Hindlimb muscle (tissue), 1 donor: Measurements from ENCODE around the gene MED14. TPM values are rescaled to one million over a fixed set of nuclear protein-coding genes. Genes with fewer than 3 reads are reported as not detected.
"Not testable (repeated sequence)": the region's sequence is repeated elsewhere in the genome, so short reads cannot be mapped to it uniquely, and the experiment has no call there.

Experiments
- DNase-seq: peaks from one replicate; pipeline ENCODE4 v3.0.0-alpha.2; 2013
- polyA plus RNA-seq: library from polyadenylated mRNA; unstranded; fragments of 120-200 nt; gene quantifications from one replicate; pipeline ENCODE4 v1.2.1, GENCODE V29; 2013; ENCODE audit not compliant: insufficient read length

The MED14 gene
- polyA plus RNA-seq: 35.3 TPM

GRCh38 chrX:40735325-40736169 is at the start of gene MED14:
Gene MED14, minus strand, starts transcription at chrX:40735542. Its CDS starts 130 bp downstream, at chrX:40735412.
- DNase-seq: peak; percentile 91

GRCh38 chrX:40784516-40785151 is 49.3 kb upstream of the MED14 start:
- DNase-seq: no peak

GRCh38 chrX:40782644-40783259 is 47.4 kb upstream of the MED14 start:
- not testable (repeated sequence) for DNase-seq

- DNase-seq: no peak
Measured at GRCh38 chrX:40780951-40781350, 45.6 kb upstream of the MED14 start.

GRCh38 chrX:40780082-40780481 is 44.7 kb upstream of the MED14 start:
- no peak for DNase-seq

- no peak for DNase-seq
Measured at GRCh38 chrX:40778861-40779575, 43.7 kb upstream of the MED14 start.

- no peak for DNase-seq
Measured at GRCh38 chrX:40773809-40774208, 38.5 kb upstream of the MED14 start.

GRCh38 chrX:40773188-40773587 is 37.8 kb upstream of the MED14 start:
- DNase-seq: no peak

- no peak for DNase-seq
Measured at GRCh38 chrX:40772290-40772689, 36.9 kb upstream of the MED14 start.

GRCh38 chrX:40761762-40762161 is 26.4 kb upstream of the MED14 start:
- DNase-seq: no peak

GRCh38 chrX:40759374-40759773 is 24.0 kb upstream of the MED14 start:
- no peak for DNase-seq

GRCh38 chrX:40757058-40757457 is 21.7 kb upstream of the MED14 start:
- no peak for DNase-seq

- no peak for DNase-seq
Measured at GRCh38 chrX:40755291-40756249, 20.2 kb upstream of the MED14 start.

GRCh38 chrX:40749681-40750494 is 14.5 kb upstream of the MED14 start:
- no peak for DNase-seq

GRCh38 chrX:40748977-40749376 is 13.6 kb upstream of the MED14 start:
- DNase-seq: no peak

- no peak for DNase-seq
Measured at GRCh38 chrX:40746521-40746920, 11.2 kb upstream of the MED14 start.

- no peak for DNase-seq
Measured at GRCh38 chrX:40736170-40736505, 796 bp upstream of the MED14 start.

GRCh38 chrX:40734971-40735324 is 394 bp downstream of the MED14 start:
- no peak for DNase-seq

- DNase-seq: no peak
Measured at GRCh38 chrX:40733706-40734105, 1.6 kb downstream of the MED14 start.

GRCh38 chrX:40732499-40732898 is 2.8 kb downstream of the MED14 start:
- DNase-seq: not testable (repeated sequence)
